ENCODE results near the gene RICTOR.

Gene RICTOR

GRCh38 chr5:39076757-39077728 is 2.8 kb upstream of the RICTOR start:
- TF ChIP-seq CTCF (conservative IDR thresholded peaks at IDR 0.05) (no peak), ZFX (IDR thresholded peaks at IDR 0.05) (no peak)
- H3K27ac ChIP-seq: no peak overlapping the region

DNA sequence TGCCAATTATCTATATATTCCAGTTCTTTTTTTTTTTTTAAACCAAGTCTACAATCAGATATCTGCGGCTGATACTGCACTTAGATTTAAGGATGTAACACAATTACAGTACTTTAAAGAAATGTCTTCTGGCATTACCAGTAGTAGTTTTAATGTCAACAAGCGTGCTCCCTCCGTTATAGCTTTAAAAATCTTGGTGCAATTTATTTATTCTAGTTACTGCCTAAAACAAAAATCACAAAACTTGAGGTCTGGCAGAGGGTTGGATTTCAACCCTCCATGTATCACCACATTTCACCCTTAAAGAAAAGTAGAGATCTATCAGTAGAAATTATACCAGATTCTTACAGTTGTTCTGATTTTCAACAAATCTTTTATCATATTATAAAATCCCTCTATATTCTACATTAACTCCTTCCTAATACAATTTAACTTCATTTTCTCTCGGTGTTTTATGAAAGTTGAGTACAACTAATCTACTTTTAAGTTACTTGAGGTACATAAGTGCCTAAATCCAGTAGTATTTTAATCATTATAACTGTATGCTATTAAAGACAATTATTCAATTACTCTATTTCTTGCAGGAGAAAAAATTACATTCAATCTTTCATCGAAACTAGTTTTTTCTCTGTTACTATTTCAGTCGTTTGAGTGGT is 2.0 kb upstream of the RICTOR start:
- TF ChIP-seq ZFX (IDR thresholded peaks at IDR 0.05) (no peak), CTCF (conservative IDR thresholded peaks at IDR 0.05) (no peak)
- H3K27ac ChIP-seq: no peak overlapping the region

DNA sequence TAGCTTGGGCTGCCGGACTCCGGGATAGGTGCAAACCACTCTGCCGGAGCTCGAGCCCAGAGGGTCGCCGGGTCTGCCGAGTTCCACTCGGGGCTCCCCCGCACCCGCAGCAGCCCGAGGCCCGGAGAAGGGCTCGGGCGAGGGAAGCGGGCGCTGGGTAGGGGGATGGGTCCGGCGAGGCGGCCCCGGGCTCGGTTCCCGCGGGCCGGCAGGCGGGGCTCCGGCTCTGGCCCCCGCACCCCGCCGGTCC is 507 bp downstream of the RICTOR start:
- TF ChIP-seq ZFX (IDR thresholded peaks at IDR 0.05): no peak
- TF ChIP-seq CTCF (conservative IDR thresholded peaks at IDR 0.05): no peak
- H3K27ac ChIP-seq: peak overlapping the region; percentile 82

GRCh38 chr5:39072925-39073766 is 1.1 kb downstream of the RICTOR start:
- H3K27ac ChIP-seq: peak overlapping the region; percentile 82
- TF ChIP-seq ZFX (IDR thresholded peaks at IDR 0.05): no peak
- no peak for TF ChIP-seq CTCF (conservative IDR thresholded peaks at IDR 0.05)

DNA sequence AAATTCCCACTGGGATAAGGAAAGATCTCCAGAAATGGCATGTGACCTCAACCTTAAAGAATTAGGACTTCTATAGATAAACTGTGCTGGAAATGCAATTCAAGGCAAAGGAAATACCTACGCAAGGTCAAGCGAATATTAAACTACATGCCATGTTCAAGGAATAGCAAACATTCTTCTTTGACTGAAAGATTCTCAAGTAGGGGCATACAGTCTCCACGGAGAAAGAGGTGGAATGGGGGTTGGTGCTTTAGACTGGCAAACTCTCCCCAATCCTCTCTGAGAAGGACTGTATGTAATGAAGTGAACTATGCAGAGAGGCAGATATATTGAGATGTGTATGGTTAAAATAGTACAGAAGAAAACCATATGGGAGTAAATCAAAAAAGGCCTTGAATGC is 6.1 kb downstream of the RICTOR start:
- H3K27ac ChIP-seq: no peak overlapping the region
- no peak for TF ChIP-seq ZFX (IDR thresholded peaks at IDR 0.05)
- TF ChIP-seq CTCF (conservative IDR thresholded peaks at IDR 0.05): no peak

- no peak overlapping the region for H3K27ac ChIP-seq
- TF ChIP-seq CTCF (conservative IDR thresholded peaks at IDR 0.05) (no peak), ZFX (IDR thresholded peaks at IDR 0.05) (no peak)
Observed at GRCh38 chr5:39064450-39064849, 9.7 kb downstream of the RICTOR start.

All from C4-2B (cell line).